Femur (tissue), 1 donor: ENCODE measurements around the gene AHCYL2.
A peak's percentile ranks its signal among the peaks of the same experiment; 100 is the strongest.

Experiments used
- DNase-seq: peaks from one replicate; pipeline ENCODE4 v3.0.0-alpha.2; 2017

AHCYL2 gene

DNA sequence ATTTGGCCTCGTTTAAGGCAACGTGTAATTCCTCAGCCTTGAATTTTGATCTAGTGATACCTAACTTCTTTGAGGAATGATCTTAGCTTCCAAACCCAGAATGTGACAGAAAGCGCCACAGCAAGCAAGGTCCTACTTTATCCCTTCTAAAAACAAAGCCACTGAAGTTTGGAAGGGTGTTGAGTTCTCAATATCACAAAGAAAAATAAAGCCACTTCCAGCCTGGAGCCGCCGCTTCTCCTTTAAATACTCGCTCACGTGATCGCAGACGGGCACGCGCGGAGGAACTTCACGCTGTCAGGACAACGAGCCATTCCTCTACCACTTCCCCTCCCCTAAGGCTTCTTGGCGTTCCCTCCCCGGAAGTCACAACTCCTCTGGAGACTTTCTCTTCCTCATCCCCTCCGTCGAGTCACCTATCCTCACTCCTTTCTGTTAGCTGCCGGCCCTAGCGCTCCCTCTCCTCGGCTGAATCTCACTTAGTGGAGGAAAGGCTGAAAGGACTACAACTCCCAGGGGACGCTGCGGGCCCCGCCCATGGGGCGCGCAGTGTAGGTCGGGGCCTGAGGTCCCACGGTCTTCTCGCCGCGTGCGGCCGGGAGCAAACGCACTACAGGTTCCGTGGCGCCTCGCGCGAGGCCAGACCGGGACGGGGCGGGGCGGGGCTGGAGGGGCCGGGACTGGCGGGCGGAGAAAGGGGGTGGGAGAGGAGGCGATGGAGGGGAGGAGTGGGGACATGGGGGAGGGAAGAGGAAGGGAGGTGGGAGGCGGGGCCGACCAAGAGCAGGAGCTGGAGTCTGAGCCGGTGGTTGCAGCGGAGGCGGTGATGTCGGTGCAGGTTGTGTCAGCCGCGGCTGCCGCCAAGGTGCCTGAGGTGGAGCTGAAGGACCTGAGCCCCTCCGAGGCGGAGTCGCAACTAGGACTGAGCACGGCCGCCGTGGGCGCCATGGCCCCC, at the start of gene AHCYL2:
Gene AHCYL2, plus strand, starts transcription at position 780 of the 955 bp plus-strand sequence.
- peak; percentile 99 for DNase-seq

DNA sequence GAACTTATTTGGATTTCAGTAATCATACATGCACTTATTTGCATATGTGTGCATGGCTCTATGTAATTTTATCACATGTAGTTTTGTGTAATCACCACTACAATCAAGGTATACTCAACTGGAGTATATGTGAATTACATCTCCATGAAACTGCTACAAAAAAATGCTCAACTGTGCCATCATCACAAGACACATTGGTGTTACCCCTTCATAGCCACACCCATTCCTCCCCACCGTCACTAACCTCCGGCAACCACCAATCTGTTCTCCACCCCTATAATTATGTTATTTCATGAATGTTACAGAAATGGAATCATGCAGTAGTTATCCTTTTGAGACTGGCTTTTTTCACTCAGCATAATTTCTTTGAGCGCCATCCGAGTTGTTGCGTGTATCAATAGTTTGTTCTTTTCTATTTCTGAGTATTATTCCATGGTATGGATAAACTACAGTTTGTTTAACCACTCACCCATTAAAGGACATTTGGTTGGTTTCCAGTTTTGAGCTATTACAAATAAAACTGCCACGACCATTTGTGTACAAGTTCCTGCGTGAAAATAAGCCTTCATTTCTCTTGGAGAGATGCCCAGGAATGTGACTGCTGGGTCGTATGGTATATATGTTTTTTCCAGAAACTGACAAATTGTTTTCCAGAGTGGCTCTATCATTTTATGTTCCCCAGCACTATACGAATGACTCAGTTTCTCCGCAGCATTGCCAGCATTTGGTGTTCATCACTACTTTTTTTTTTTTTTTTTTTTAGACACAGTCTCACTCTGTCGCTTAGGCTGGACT, 47.7 kb upstream of the AHCYL2 start:
- no peak for DNase-seq

DNA sequence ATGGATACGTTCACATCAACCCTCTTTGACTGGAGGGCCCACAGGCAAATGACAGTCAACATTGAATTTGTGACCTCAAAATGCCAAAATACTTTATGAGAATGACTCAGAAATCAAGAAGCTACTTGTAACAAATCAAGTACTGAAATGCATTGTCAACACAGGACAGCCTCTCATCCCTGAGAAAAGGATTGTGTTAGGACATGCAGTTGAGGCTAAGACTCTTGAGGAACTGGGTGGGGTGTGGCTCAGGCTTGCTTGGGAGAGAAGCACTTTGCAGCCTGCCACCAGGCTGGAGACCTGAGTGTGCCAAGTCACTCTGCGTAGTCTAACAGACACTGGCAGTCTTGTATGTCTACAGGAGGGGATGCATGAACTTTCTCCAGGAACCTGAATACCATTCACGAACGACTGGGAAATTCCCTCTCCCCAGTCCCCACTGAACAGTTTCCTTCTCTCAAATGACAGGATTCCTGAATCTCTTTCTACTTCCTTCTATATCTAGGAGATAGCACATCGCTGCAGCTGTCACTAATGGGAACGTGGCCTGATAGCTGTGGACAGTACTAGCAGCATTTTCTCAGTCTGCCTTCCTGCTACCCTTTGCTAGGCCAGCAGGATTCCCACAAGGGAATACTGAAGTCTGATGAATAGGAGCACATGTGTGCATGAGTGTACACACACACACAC, 39.7 kb upstream of the AHCYL2 start:
- no peak for DNase-seq

DNA sequence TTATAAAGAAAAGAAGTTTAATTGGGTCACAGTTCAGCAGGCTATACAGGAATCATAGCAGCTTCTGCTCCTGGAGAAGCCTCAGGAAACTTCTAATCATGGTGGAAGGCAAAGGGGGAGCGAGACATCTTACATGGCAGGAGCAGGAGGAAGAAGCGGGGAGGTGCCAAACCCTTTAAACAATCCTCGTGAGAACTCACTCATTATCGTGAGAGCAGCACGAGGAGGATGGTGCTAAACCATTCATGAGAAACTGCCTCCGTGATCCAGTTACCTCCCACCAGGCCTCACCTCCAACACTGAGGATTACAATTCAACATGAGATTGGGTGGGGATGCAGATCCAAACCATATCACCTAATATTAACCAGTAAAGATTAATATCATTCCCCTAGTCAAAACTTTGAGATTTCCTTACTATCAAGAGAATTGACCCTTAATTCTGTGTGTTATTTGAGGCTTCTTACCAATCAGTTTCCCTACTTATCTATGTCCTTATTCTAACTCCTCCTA, 38.0 kb upstream of the AHCYL2 start:
- DNase-seq = no peak

DNA sequence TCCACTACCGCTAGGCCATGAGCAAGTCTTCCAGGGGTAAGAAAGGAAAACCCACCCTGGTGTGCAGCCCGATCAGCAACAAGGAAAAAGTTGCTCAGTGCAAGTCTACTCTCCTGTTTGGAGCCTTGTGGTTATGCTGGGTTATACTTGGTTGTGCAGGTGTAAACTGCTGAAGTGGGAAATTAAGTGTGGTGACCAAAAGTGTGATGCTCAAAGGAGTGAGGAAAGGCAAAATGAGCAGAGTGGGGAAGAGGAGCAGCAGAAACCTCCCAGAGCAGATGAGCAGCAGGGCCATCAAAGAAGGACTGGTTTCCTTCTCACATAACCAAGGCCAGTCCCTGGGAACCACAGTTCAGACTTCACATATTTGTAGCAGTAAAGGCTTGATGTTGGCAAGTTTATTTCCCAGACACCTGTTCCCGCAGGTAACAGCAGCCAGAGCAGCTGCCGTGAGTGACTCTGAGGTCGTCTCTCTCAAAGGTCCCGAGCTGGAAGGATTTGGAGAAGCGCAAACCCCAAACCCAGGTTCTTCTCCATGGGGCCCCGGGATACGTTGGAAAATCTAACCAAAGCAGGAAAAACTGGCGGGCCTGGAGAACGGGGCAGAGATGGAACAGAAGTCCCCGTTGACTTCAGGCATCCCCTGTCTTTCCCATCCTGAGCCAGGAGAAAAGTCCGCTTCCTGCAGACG, 37.0 kb upstream of the AHCYL2 start:
- no peak for DNase-seq

DNA sequence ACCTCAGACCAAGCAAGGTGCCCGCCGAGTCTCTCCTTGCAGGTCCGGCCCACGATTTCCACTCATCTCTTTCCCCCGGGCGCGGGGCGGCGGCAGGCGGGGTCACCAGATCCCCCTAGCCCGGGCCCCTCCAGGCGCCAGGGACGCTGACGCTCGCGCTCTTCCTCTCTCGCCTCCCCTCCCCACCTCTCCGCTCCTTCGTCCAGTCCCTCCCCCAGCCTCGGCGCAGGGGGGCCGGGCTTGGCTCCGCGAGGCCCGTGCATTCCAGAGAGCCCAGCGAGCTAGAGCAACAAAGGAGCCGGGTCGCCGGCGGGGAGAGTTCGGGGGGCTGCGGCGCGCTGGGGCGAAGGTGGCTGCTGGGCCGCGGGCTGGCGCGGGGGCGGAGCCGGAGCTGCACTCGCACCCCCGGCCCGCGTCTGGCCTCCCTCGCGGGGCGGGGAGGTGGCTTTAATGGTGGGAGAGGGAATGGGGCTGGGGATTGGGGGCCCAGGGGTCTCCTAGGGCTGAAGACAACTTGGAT, 36.4 kb upstream of the AHCYL2 start, which contains the start of gene SMO:
Gene SMO, plus strand, starts transcription at position 262 of the 520 bp plus-strand sequence. CDS start 519 bp downstream, outside the sequence.
- peak; percentile 93 for DNase-seq

DNA sequence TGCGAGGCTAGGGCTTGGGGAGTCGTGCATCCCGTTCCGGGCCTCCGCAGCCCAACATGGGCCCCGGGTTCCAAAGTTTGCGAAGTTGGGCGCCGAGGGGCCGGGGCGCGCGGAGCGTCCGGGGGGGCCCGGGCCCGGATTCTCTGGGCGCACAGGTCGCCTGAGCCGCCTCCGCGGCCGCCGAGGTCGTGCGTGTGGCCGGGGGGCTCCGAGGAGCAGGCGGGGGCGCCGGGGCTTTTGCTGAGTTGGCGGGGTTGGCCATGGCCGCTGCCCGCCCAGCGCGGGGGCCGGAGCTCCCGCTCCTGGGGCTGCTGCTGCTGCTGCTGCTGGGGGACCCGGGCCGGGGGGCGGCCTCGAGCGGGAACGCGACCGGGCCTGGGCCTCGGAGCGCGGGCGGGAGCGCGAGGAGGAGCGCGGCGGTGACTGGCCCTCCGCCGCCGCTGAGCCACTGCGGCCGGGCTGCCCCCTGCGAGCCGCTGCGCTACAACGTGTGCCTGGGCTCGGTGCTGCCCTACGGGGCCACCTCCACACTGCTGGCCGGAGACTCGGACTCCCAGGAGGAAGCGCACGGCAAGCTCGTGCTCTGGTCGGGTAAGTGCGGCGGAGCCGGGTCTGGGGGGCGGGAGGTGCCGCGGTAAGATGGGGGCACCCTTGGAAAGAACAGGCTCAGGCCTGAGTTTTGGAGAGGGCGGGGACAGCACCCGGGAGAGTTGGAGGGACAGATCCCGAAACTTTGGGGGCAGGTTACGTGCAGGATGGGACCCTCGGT, 35.8 kb upstream of the AHCYL2 start:
- peak; percentile 42 for DNase-seq

DNA sequence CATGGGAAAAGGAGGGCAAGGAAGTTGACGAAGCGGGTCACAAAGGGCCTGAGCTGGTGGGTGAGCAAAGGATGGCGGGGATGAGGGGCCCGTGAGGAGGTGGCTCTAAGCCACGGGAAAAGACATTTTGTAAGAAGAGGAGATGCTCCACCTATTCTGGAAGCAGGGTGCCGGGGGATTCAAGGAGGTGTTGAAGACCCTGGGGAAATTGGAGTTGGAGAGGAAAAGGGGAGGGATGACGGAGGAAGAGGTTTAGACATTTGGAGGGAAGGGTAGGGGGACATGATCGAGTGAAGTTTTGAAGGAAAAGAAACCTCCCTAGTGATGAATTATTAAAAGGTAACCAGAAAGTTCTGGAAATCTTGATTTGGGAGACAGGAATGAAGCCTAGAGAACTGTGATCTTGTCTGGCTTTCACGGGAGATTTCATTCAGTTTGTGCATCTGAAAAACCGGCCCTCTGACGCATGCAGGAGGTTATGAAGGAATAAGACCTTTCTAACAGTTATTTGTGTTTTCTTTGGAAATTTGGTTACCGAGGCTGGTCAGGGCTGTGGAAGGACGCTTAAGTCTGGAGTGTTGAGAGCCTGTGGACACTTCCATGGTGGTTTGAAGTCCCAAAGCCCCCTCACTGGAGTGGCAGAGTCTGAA, 35.0 kb upstream of the AHCYL2 start:
- DNase-seq = no peak

DNA sequence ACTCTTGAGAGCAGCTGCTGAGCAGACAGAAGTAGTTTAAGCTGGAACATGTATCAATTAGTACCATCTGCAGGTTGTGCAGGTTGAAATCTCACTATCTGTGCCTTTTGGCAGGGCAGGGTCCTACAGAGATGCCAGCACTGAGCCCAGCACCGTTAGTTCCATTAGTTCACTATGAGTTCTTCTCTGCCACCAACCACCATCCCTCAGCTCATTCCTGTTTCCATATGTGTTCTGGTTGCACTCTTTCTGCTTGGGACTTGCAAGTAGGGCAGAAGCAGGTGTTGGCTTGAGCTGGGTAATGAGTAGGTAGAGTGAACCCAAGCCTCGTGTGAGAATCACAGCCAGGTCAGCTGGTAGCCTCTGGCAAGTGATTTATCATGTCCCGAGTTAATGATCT, 33.6 kb upstream of the AHCYL2 start:
- no peak for DNase-seq

DNA sequence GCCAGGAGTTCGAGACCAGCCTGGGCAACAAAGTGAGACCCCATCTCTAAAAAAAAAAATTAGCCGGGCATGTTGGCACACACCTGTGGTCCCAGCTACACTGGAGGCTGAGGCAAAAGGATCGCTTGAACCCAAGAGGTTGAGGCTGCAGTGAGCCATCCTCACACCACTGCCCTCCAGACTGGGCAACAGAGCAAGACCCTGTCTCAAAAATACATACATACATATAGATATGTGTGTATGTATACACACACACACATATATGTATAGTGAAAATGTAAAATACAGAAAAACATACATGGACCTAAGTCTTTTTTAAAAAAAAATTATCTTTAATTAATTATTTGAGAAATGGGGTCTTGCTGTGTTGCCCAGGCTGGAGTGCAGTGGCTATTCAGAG, 30.9 kb upstream of the AHCYL2 start:
- DNase-seq = no peak

DNA sequence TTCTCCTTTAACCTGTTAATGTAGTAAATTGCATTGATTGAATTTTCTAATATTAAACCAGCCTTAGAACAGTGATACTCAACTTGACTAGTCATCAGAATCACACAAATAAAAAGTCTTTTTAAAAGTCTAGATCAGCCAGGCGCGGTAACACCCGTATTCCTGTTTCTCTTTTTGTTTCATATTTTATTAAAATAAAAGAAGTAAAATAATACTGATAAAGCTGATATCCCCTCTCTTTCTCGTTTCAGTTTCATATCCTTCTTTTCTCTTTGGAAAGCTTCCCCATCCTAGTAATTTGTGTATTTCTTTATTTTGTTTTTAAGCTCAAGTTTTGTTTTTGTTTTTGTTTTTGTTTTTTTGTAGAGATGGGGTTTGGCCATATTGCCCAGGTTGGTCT, 27.1 kb upstream of the AHCYL2 start:
- no peak for DNase-seq

DNA sequence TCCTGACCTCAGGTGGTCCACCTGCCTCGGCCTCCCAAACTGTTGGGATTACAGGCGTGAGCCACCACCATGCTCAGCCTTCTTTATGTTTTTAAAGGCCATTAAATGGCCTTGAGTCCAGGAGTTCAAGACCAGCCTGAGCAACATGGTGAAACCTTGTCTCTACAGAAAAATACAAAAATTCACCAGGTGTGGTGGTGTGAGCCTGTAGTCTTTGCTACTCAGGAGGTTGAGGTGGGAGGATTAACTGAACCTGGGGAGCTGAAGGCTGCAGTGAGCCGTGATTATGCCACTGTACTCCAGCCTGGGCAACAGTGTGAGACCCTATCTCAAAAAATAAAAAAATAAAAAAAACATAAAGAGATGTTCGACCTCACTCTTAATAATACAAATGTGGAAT, 25.4 kb upstream of the AHCYL2 start:
- DNase-seq = no peak

DNA sequence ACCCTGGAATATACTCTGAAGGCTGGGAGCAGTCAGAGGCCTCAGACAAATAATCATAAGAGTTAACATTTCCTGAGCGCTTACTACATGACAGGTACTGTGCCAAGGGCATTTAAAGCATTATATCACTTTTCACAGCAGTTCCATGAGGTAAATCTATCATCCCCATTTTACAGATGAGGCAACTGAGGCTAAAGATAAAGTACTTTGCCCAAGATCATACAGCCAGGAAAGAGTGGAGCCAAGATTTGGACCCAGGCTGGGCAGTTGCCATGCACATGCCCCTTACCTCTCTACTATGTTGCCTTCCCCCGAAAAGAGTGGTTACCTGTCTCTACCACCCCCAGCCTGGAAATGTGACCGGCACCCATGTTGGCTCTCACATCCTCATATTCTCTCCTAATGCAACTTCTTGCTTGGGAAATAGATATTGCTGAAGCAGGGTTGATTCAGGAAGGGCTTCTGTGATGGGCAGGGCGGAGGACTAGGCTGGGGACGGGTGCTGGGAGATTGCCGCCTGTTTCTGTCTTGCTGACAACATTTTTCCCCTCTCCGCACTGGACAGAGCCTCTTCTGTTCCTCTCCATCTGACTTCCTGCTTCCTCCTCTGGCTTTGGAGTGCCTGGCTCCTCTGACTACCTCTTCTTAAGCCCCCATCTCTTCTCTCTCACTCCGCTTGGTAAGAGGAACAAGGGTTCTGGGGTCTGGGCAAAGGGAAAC, 22.6 kb upstream of the AHCYL2 start:
- DNase-seq = no peak

DNA sequence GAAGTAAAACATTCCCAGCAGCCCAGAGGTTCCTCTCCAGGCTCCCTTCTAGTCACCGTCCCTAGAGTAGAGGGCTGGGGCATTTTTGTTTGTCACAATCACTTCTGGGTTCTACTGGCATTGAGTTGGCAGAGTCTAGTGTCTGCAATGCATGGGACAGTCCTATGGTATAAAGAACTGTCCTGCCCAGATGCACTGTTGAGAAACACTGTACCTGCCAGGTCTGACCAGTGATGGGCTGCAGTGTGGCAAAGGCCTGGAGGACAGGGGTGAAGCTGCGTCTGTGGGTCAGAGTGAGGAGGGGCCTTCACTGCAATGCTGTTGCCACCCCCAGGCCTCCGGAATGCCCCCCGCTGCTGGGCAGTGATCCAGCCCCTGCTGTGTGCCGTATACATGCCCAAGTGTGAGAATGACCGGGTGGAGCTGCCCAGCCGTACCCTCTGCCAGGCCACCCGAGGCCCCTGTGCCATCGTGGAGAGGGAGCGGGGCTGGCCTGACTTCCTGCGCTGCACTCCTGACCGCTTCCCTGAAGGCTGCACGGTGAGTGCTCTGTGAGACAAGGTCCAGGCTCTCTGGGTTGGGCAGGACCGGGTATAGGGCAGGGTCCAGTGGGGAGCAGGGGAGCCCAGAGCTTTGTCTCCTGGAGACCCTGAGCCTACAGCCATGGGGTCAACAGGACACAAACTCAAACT, 21.6 kb upstream of the AHCYL2 start:
- DNase-seq = no peak

DNA sequence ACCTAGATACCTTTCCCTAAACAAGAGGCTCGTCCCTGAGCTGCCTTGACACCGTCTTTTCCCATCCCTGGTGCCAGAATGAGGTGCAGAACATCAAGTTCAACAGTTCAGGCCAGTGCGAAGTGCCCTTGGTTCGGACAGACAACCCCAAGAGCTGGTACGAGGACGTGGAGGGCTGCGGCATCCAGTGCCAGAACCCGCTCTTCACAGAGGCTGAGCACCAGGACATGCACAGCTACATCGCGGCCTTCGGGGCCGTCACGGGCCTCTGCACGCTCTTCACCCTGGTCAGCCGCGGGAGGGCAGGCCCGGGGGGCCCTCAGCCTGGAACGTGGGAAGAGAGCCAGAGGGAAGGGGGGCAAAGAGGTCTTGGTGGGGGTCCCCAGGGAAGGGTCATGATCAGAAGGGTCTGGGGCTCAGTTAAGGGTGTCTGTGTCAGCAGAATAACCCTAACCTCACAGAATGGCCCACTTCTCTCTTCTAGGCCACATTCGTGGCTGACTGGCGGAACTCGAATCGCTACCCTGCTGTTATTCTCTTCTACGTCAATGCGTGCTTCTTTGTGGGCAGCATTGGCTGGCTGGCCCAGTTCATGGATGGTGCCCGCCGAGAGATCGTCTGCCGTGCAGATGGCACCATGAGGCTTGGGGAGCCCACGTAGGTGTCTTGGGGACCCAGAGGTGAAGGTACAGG, 19.6 kb upstream of the AHCYL2 start:
- DNase-seq = no peak

DNA sequence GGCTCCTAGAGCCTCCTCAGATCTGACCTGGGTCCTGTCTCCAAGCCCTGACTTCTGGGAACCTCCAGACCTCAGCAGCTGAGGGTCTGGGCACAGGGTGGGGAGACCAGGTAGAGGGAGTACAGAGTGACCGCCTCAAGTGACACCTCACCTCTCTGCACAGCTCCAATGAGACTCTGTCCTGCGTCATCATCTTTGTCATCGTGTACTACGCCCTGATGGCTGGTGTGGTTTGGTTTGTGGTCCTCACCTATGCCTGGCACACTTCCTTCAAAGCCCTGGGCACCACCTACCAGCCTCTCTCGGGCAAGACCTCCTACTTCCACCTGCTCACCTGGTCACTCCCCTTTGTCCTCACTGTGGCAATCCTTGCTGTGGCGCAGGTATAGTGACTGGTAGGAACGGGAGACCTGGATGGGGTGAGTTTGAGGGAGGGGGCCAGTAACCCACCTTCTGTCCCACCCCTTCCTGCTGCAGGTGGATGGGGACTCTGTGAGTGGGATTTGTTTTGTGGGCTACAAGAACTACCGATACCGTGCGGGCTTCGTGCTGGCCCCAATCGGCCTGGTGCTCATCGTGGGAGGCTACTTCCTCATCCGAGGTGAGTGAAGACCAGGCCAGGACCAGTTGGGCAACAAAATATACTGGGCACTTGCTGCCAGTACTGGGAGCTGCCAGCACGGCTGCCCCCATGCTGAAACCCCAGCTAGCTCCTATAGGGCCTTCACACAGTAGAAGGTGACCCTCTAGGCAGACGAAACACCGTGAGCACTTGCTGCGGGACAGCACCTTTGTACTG, 18.6 kb upstream of the AHCYL2 start:
- DNase-seq = no peak

DNA sequence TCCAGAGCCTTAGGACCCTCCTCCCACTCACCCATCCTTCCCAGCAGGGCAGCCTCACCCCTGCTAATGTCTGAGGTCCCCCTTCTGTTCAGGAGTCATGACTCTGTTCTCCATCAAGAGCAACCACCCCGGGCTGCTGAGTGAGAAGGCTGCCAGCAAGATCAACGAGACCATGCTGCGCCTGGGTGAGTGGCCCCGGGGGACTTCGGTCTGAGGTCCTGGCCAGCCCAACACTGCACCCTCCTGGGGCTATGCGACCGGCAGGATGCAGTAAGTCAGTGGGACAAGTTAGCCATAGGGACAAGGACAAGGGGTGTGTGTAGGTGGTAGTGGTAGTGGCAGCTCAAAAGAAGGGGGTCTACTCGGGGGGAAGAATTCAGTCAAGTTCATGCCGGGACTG, 16.2 kb upstream of the AHCYL2 start:
- DNase-seq = no peak
